ENCODE measurements around the gene MYO1B.

MYO1B gene

GRCh38 chr2:191226196-191226595 is 19.0 kb upstream of the MYO1B start:
- DNase-seq (ENCODE audit: low read depth), result no peak

GRCh38 chr2:191228333-191228732 is 16.9 kb upstream of the MYO1B start:
- no peak for DNase-seq (ENCODE audit: low read depth)

DNA sequence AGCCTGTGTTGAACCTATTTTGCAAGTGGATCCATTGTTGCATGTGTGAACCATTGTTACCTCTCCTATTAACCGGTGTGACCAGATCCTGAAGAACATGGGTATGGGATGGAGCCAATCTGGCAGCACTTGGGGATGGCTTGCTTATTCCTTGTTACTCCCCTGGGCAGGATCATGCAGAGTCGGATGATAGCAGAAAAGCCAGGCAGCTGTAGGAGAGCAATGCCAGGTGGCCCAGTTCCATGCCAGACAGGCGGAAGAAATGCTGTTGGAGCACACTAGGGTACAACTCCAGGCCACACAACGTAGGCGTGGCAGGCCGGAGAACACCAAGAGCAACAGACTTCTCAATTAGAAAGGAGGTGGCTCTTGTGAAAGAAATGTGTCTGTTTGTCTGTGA is 16.3 kb upstream of the MYO1B start:
- no peak for DNase-seq (ENCODE audit: low read depth)

DNA sequence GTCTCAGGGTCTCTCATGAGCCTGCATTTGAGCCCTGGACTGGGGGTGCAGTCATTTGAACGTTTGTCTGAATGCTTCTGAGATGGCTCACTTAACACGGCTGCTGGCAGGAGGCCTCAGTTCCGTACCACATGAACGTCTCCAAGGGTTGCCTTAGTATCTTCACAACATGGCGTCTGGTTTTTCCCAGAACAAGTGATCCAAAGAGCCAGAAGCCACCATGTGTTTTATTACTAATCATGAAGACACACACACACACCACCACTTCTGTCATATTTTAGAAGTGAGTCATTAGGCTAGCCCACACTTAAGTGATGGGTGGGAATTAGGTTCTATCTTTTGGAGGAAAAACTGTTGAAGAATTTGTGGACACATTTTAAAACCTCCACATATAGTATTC is 15.0 kb upstream of the MYO1B start:
- no peak for DNase-seq (ENCODE audit: low read depth)

DNA sequence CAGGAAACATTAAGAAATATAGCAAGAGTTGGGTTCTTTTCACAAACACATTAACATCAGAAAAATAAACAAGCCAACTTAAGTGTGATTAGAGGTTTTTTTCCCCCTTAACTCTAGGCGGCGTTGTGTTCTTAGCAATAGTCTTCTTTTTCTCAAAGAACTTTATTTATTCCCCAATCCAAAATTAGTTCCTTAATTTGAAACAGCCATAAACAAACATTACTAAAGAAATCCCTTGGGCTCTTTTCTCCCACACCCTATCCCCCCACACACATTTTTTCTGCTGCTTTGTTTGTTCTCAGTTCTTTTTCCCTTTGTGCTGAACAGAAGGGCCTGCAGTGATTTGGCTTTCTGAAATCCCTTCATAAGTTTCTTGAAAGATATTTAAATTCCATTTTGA is 13.2 kb upstream of the MYO1B start:
- DNase-seq (ENCODE audit: low read depth), result no peak

- no peak for DNase-seq (ENCODE audit: low read depth)
Observed at GRCh38 chr2:191233533-191233932, 11.7 kb upstream of the MYO1B start.

- DNase-seq (ENCODE audit: low read depth), result no peak
Observed at GRCh38 chr2:191234376-191234775, 10.8 kb upstream of the MYO1B start.

DNA sequence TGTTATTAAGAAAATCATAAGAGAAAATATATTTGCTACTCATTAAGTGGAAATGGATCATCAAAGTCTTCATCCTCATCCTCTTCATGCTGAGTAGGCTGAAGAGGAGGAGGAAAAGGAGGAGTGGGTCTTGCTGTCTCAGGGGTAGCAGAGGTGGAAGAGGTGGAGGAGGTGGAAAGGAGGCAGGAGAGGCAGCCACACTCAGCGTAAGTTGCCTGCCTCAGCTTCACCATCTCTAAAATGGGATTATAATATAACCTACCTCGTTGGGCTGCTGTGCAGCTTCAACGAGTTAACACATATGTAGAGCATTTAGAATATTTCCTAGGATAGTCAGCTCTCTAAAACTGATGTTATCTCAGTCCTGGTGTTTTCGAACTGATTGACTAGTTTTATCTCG is 4.3 kb upstream of the MYO1B start:
- DNase-seq (ENCODE audit: low read depth), result no peak

GRCh38 chr2:191241418-191241817 is 3.8 kb upstream of the MYO1B start:
- DNase-seq (ENCODE audit: low read depth), result no peak

DNA sequence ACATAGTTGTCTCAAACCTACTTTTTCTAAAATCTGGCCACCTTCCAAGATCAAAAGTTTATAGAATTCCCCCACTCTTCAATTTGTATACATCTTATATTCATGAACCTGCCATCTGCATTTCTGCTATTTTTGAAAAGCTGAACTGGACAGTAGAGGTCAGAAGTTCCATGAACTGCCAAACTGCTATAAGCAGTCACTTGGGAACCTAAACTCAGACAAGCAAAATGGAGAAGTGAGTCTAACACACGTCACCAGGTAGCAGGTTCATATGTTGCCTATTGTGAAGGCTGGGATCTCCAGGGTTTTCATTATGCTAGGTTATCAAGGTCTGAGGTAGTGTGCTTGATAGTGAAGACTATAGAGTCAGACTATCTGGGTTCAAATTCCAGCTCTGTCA is 2.0 kb upstream of the MYO1B start:
- no peak for DNase-seq (ENCODE audit: low read depth)

- no peak for DNase-seq (ENCODE audit: low read depth)
Observed at GRCh38 chr2:191244350-191244749, 854 bp upstream of the MYO1B start.

DNA sequence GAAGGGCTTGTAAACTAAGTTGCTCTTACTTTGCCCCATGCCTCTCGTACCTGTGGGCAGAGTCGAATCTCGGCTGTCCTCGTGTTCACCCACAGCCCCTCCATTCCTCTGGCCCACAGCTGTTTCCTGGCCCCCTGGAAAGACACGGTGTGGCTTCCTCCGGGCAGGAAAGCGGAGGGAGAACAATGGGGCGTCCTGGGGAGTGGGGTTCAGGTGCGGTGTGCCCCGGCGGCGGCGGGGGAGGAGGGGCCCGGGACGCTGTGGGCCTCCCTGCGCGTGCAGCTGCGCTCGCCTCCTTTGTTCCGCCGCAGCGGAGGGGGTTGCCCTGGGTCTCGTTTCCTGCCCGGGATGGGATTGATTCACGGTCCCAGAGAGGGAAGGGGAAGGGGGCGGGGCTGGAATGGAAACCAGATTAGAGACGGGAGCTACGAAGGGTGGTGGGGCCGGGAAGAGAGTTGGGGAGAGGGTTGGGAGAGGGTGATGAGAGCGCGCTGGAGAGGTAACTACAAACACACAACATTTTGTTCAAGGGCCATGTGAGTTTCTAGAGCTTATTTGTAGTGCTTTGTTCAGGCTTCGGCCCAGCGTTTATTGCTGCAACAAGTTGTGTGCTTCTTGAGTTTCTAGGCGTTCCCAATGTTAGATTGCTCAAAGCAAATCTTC is 796 bp downstream of the MYO1B start:
- no peak for DNase-seq (ENCODE audit: low read depth)

GRCh38 chr2:191246820-191247380 is 1.7 kb downstream of the MYO1B start:
- DNase-seq (ENCODE audit: low read depth), result no peak

- DNase-seq (ENCODE audit: low read depth), result no peak
Observed at GRCh38 chr2:191247381-191248057, 2.3 kb downstream of the MYO1B start.

DNA sequence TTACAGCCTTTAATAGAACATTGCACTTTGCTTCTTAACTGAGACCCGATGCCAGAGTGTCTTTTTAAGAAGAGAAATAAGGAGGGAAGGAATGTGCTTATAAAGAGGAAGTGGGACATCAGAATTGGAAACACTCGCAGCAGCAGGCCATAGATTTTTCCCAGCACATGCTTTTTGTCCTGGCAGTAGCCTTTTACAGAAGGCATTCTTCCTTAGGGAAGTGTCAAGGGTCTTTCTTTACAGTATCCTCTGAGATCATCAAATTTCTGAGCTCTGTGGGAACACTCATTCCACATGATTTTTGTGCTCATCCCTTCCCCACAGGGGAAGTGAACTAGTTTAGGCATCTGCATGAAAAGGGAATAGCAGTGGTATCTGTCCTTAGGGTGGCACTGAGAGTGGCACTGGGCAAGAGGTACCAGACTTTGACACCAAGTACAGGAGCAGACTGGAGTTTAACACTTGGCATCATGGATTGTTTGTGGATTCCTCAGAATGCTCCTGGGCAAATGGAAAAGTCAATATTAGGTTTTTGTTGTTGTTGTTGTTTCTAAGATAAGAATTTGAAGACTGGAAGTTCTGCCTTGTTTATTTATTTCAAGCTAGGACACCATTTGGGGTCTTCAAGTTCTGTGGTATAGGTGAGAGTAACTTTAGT is 4.1 kb downstream of the MYO1B start:
- DNase-seq (ENCODE audit: low read depth), result no peak

DNA sequence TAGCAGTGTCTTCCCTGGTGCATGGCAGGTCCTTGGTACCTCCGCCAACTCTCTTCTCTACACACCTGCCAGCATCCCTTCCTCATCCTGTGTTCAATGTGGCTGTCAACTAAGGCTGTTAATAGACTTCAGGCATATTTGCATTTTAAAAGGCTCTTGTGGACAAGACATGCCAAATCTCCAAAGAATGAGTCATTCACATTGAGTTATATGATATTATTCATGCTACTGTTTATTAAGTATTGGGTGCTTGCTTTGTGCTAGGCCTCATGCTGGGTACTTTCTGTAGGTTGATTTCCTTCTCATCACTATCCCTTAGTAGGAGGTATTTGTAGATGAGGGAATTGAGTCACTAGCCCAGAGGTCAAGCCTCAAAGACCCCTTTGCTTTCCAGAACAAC is 5.2 kb downstream of the MYO1B start:
- DNase-seq (ENCODE audit: low read depth), result no peak

- DNase-seq (ENCODE audit: low read depth), result no peak
Observed at GRCh38 chr2:191250986-191251385, 5.8 kb downstream of the MYO1B start.

DNA sequence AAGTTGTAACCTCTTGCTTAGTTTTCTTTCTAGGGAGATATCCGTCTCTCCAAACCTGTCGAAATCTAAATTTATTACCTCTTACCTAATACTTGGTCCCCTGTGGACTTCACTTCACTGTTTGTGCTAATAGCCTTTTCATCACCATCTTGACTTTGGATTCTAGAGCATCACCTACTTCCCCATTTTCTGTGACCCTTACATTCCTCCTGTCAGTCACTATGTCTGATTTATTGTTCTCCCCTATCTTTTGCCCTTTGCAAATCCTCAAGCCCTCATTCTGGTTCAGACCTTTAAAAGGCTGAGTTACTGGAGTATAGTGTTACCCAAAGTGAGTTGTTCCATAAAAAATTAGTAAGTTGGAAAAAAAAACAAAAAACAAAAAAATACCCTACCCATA is 7.5 kb downstream of the MYO1B start:
- no peak for DNase-seq (ENCODE audit: low read depth)

GRCh38 chr2:191253476-191253875 is 8.3 kb downstream of the MYO1B start:
- no peak for DNase-seq (ENCODE audit: low read depth)

GRCh38 chr2:191255271-191255670 is 10.1 kb downstream of the MYO1B start:
- DNase-seq (ENCODE audit: low read depth), result no peak

- no peak for DNase-seq (ENCODE audit: low read depth)
Observed at GRCh38 chr2:191255756-191256312, 10.6 kb downstream of the MYO1B start.

GRCh38 chr2:191257934-191258333 is 12.7 kb downstream of the MYO1B start:
- no peak for DNase-seq (ENCODE audit: low read depth)

DNA sequence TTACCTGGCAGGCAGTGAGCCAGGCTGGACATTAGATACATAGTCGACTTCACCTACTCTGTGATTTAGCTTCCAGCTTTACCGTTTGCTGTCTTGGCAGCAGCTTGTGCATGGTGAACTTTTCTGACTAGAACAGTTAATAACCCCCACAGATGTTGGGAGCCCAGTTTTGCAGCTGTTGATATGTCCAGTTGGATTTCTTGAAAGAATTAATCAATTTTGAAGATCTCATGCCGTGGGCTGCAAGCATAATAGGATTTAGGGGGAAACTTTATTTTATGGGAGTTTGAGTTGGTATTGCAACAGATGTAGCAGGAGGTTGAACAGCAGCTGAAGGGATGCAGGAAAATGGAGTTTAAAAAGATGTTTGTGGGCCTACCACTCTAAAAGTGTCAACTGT is 13.8 kb downstream of the MYO1B start:
- DNase-seq (ENCODE audit: low read depth), result no peak
